ENCODE results near the gene AIFM2. TPM values are rescaled to one million over a fixed set of nuclear protein-coding genes. Genes with fewer than 3 reads are reported as not detected.

Gene AIFM2
- total RNA-seq, 4 donors from 2014 or later, result 6.3 to 8.2 (median 7.0) TPM

GRCh38 chr10:70148516-70148915 is 15.9 kb upstream of the AIFM2 start:
- TF ChIP-seq, protein P1, sequence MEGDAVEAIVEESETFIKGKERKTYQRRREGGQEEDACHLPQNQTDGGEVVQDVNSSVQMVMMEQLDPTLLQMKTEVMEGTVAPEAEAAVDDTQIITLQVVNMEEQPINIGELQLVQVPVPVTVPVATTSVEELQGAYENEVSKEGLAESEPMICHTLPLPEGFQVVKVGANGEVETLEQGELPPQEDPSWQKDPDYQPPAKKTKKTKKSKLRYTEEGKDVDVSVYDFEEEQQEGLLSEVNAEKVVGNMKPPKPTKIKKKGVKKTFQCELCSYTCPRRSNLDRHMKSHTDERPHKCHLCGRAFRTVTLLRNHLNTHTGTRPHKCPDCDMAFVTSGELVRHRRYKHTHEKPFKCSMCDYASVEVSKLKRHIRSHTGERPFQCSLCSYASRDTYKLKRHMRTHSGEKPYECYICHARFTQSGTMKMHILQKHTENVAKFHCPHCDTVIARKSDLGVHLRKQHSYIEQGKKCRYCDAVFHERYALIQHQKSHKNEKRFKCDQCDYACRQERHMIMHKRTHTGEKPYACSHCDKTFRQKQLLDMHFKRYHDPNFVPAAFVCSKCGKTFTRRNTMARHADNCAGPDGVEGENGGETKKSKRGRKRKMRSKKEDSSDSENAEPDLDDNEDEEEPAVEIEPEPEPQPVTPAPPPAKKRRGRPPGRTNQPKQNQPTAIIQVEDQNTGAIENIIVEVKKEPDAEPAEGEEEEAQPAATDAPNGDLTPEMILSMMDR (IDR thresholded peaks at IDR 0.05), result no peak
- TF ChIP-seq POLR2A (IDR thresholded peaks at IDR 0.05), result no peak
- intact Hi-C loops (cut with DNase I; ENCODE audit: low total_unique reads), result no loop called here
- DNase-seq (ENCODE audit: low spot score in 2 of 2), result no peak
- WGBS, 2 donors, result 90 to 93% methylated on average over 5 of the region's 5 CpGs
- H3K4me3 ChIP-seq (ENCODE audit: low read depth, poor library complexity, severe bottlenecking), result no peak overlapping the region

- no peak overlapping the region for H3K4me3 ChIP-seq (ENCODE audit: low read depth, poor library complexity, severe bottlenecking)
- 19 to 24% methylated on average over 2 of the region's 2 CpGs for WGBS, 2 donors
- intact Hi-C loops (cut with DNase I; ENCODE audit: low total_unique reads), result no loop called here
- no peak for DNase-seq (ENCODE audit: low spot score in 2 of 2)
- TF ChIP-seq, protein P1 (IDR thresholded peaks at IDR 0.05), result no peak
- no peak for TF ChIP-seq POLR2A (IDR thresholded peaks at IDR 0.05)
These were observed 14.6 kb upstream of the AIFM2 start for GRCh38 chr10:70147259-70147625.

- intact Hi-C loops (cut with DNase I; ENCODE audit: low total_unique reads), result no loop called here
- DNase-seq (ENCODE audit: low spot score in 2 of 2), result peak; percentile 98 to 99
- WGBS, 2 donors, result 1% methylated on average over 38 to 39 of the region's 39 CpGs
- peak within 1 kb of the TSS; percentile 49 for H3K4me3 ChIP-seq (ENCODE audit: low read depth, poor library complexity, severe bottlenecking)
- TF ChIP-seq POLR2A (IDR thresholded peaks at IDR 0.05), result no peak
- TF ChIP-seq, protein P1 (IDR thresholded peaks at IDR 0.05), result peak in 1 of 3 donors; percentile 47
These were observed 14.0 kb upstream of the AIFM2 start, which contains the start of gene TYSND1 for GRCh38 chr10:70146489-70147258. TSS of gene TYSND1 (minus strand) at chr10:70146700. CDS start at chr10:70146586, 114 bp downstream.

GRCh38 chr10:70145666-70146488 is 13.3 kb upstream of the AIFM2 start:
- DNase-seq (ENCODE audit: low spot score in 2 of 2), result peak; percentile 54 to 94
- intact Hi-C loops (cut with DNase I; ENCODE audit: low total_unique reads), result no loop called here
- no peak for TF ChIP-seq POLR2A (IDR thresholded peaks at IDR 0.05)
- TF ChIP-seq, protein P1 (IDR thresholded peaks at IDR 0.05), result no peak
- peak overlapping the region; percentile 49 for H3K4me3 ChIP-seq (ENCODE audit: low read depth, poor library complexity, severe bottlenecking)
- WGBS, 2 donors, result 0% methylated on average over 17 to 31 of the region's 98 CpGs

DNA sequence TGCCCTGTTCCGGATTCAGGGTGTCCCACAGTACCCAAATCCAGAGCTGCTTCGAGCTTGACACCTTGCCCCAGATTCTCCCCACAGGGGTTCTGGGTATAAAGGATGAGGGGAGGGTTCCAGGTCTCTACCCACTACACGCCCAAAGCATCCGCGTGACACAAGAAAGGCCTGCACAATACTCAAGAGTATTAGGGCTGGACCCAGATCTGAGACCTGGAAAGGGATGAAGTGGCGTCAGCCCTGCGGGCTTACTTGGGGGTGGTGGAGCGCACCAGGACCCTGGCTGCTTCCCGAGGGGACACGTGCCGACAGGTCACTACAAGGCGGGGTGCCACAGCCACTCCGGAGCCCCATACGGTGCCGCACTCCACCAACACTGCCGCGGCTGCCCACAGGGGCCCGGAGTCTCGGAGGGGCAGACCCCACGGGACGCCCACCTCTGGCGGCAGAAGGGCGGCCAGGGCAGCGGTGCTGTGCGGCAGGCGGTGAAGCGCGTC is 12.6 kb upstream of the AIFM2 start:
- WGBS, 2 donors, result 7% methylated on average over 11 to 19 of the region's 28 CpGs
- intact Hi-C loops (cut with DNase I; ENCODE audit: low total_unique reads), result no loop called here
- DNase-seq (ENCODE audit: low spot score in 2 of 2), result peak in 1 of 2 donors; percentile 43
- TF ChIP-seq, protein P1 (IDR thresholded peaks at IDR 0.05), result no peak
- no peak for TF ChIP-seq POLR2A (IDR thresholded peaks at IDR 0.05)
- peak overlapping the region; percentile 49 for H3K4me3 ChIP-seq (ENCODE audit: low read depth, poor library complexity, severe bottlenecking)

All from lower leg skin (tissue), 4 donors.